Nephron (organoid): Measurements from ENCODE around the gene CER1.

Experiments used
- H3K27ac Mint-ChIP-seq, 3 experiments: 2 replicates each; pipeline ENCODE4 v1.8.0; 2020; ENCODE audit warnings: mixed read lengths in 3 of 3, mild to moderate bottlenecking in 2 of 3, moderate library complexity in 1 of 3
- H3K27me3 Mint-ChIP-seq: 2 replicates; pipeline ENCODE4 v1.8.0; 2021; ENCODE audit warnings: low read depth, mild to moderate bottlenecking, moderate library complexity, mixed read lengths
- H3K36me3 Mint-ChIP-seq: 2 replicates; pipeline ENCODE4 v1.8.0; 2020; ENCODE audit warnings: low read depth, mixed read lengths
- H3K4me1 Mint-ChIP-seq: 2 replicates; pipeline ENCODE4 v1.8.0; 2020; ENCODE audit warnings: mixed read lengths
- H3K4me3 Mint-ChIP-seq, 3 experiments: 2 replicates each; pipeline ENCODE4 v1.8.0; 2020; ENCODE audit warnings: mild to moderate bottlenecking in 3 of 3, mixed read lengths in 3 of 3, moderate library complexity in 2 of 3
- H3K9me3 Mint-ChIP-seq: 2 replicates; pipeline ENCODE4 v1.8.0; 2020; ENCODE audit warnings: mixed read lengths
- TF ChIP-seq, protein P1 (sequence below), 3 experiments: fragments of 200-600 bp; sonication (generic); IDR thresholded peaks; one replicate each; pipeline ENCODE4 v1.5.0; 2021; ENCODE audit warnings: antibody characterized with exemption in 3 of 3; ENCODE audit not compliant: unreplicated experiment in 3 of 3

CER1 gene

DNA sequence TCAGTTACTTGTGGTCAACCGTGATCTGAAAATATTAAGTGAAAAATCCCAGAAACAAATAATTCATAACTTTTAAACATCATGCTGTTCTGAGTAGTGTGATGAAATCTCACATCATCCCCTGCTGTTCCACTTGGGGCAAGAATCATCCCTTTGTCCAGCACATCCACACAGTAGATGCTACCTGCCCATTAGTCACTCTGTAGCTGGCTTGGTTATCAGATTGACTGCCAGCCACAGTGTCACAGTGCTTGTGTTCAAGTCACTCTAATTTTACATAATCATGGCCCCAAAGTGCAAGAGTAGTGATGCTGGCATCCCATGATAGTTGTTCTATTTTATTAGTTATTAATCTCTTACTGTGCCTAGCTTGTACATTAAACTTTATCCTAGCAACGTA lies 39.1 kb upstream of the CER1 start:
- Mint-ChIP-seq H3K36me3 (peaks cover 32% of the 10 kb centered on the region), H3K27me3 (no peaks in the 10 kb centered on the region), H3K4me1 (peaks cover 5% of the 10 kb centered on the region), H3K27ac (no peak overlapping the region), H3K9me3 (no peaks in the 10 kb centered on the region), H3K4me3 (no peak overlapping the region)
- TF ChIP-seq, protein P1, sequence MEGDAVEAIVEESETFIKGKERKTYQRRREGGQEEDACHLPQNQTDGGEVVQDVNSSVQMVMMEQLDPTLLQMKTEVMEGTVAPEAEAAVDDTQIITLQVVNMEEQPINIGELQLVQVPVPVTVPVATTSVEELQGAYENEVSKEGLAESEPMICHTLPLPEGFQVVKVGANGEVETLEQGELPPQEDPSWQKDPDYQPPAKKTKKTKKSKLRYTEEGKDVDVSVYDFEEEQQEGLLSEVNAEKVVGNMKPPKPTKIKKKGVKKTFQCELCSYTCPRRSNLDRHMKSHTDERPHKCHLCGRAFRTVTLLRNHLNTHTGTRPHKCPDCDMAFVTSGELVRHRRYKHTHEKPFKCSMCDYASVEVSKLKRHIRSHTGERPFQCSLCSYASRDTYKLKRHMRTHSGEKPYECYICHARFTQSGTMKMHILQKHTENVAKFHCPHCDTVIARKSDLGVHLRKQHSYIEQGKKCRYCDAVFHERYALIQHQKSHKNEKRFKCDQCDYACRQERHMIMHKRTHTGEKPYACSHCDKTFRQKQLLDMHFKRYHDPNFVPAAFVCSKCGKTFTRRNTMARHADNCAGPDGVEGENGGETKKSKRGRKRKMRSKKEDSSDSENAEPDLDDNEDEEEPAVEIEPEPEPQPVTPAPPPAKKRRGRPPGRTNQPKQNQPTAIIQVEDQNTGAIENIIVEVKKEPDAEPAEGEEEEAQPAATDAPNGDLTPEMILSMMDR (IDR thresholded peaks at IDR 0.05; ENCODE audit: unreplicated experiment in 3 of 3), result no peak

DNA sequence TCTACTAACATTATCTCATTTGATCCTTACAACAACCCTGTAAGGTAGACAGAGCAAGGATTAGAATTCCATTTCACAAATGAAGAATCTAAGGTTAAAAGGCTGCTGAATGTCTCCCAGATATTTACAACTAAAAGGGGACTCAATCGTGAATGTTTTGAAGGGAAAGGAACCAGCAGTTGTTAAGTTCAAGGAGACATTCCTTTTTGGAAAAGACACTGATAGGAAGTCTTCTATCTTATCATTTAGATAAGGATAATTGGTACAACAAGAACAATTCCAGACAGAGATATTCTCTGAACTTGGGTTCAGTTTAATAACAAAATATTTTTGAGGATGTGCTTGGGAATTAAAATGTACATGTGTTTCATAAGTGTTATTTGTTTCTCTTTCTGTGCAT lies 37.5 kb upstream of the CER1 start:
- TF ChIP-seq, protein P1 (IDR thresholded peaks at IDR 0.05; ENCODE audit: unreplicated experiment in 3 of 3), result no peak
- H3K36me3 Mint-ChIP-seq, result peaks cover 31% of the 10 kb centered on the region
- no peaks in the 10 kb centered on the region for H3K27me3 Mint-ChIP-seq
- no peaks in the 10 kb centered on the region for H3K9me3 Mint-ChIP-seq
- H3K4me3 Mint-ChIP-seq, result no peak overlapping the region
- H3K4me1 Mint-ChIP-seq, result peaks cover 12% of the 10 kb centered on the region
- no peak overlapping the region for H3K27ac Mint-ChIP-seq

DNA sequence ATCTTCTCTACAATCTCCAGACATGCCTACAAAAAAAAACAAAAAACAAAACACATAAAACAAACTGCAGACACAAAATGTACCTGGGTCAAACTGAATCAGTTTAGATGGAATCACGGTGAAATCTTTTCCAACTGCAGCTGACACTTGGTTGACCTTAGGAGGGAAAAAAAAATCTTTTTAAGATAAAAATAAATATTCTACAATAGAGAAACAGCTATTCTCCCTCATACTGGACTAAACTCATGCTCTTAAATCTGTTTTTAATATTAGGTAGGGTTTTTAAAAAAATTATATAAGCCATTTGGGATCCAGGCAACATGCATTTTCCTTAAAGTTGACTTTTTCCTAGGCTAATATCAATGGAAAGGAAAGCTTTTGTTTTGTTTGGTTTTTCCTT lies 33.8 kb upstream of the CER1 start:
- H3K4me1 Mint-ChIP-seq, result peaks cover 35% of the 10 kb centered on the region
- H3K9me3 Mint-ChIP-seq, result no peaks in the 10 kb centered on the region
- H3K4me3 Mint-ChIP-seq, result no peak overlapping the region
- peaks cover 32% of the 10 kb centered on the region for H3K36me3 Mint-ChIP-seq
- H3K27ac Mint-ChIP-seq, result peak overlapping the region; percentile 57 to 80 (median 68)
- TF ChIP-seq, protein P1 (IDR thresholded peaks at IDR 0.05; ENCODE audit: unreplicated experiment in 3 of 3), result no peak
- H3K27me3 Mint-ChIP-seq, result no peaks in the 10 kb centered on the region

DNA sequence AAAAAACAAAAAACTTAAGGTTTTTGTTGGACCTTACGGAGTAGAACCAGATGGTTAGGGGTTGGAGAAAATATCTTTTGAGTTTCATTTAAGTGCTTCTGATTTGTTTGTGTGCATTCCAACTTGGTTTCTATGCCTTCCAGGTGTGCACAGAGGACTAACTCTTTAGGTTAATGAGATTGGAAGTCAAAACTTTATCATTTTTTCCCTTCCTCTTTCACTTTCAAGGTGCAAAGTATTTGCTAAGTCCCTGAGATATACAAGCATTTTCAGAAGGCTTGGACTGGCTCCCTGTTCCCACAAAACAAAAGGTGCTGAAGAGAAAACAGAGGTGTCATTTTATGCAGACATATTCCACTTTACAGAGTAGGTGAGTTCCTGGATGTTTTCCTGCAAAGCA lies 30.3 kb upstream of the CER1 start:
- Mint-ChIP-seq H3K4me3 (no peak overlapping the region), H3K9me3 (no peaks in the 10 kb centered on the region), H3K27me3 (no peaks in the 10 kb centered on the region), H3K27ac (peak overlapping the region; percentile 62 to 83 (median 77)), H3K4me1 (peaks cover 60% of the 10 kb centered on the region), H3K36me3 (peaks cover 56% of the 10 kb centered on the region)
- TF ChIP-seq, protein P1 (IDR thresholded peaks at IDR 0.05; ENCODE audit: unreplicated experiment in 3 of 3), result no peak

DNA sequence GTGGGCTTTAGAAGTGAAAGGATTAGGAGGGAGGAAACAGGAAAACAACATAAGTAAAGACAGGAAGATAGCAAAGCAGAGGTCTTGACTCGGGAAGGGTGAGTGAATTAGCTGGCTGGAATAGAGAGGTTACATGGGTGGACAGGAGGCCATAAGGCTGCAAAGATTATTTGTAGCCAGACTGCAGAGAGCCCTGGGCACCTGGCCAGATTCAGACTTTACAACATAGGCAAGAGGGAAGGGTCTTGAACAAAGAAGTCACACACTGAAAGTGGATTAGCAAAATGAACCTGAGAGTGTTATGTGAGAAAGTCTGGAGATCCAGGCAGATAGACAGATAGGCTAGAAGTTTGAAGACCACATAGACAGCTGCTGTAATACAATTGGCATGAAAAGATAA lies 29.7 kb upstream of the CER1 start:
- peaks cover 62% of the 10 kb centered on the region for H3K36me3 Mint-ChIP-seq
- peak overlapping the region; percentile 62 to 83 (median 77) for H3K27ac Mint-ChIP-seq
- no peaks in the 10 kb centered on the region for H3K9me3 Mint-ChIP-seq
- TF ChIP-seq, protein P1 (IDR thresholded peaks at IDR 0.05; ENCODE audit: unreplicated experiment in 3 of 3), result no peak
- H3K4me3 Mint-ChIP-seq, result peak overlapping the region in 1 of 3 experiments; percentile 4
- no peaks in the 10 kb centered on the region for H3K27me3 Mint-ChIP-seq
- H3K4me1 Mint-ChIP-seq, result peaks cover 60% of the 10 kb centered on the region

DNA sequence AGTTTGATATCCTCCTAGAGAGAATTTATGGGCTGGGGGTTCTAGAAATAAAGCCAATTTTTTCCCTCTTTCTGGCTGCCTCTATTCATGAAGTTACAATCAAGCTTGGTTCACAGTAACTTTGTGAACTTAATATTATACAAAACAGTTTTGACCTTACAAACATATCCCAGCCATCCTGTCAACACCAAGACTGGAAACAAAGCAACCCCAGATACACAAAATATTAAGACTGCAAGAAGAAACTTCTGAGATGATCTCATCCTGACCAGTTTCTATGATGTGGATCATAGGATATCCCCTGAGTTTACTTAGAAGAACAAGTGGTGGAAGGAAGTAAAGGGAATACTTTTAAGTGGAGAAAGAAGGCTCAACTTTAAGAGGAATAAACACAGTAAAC lies 28.3 kb upstream of the CER1 start:
- Mint-ChIP-seq H3K27me3 (no peaks in the 10 kb centered on the region), H3K4me1 (peaks cover 54% of the 10 kb centered on the region), H3K36me3 (peaks cover 70% of the 10 kb centered on the region), H3K4me3 (no peak overlapping the region), H3K27ac (peak overlapping the region; percentile 21 to 62 (median 62)), H3K9me3 (no peaks in the 10 kb centered on the region)
- TF ChIP-seq, protein P1 (IDR thresholded peaks at IDR 0.05; ENCODE audit: unreplicated experiment in 3 of 3), result no peak
